ENCODE results near the gene PKD1.

PKD1 gene

DNA sequence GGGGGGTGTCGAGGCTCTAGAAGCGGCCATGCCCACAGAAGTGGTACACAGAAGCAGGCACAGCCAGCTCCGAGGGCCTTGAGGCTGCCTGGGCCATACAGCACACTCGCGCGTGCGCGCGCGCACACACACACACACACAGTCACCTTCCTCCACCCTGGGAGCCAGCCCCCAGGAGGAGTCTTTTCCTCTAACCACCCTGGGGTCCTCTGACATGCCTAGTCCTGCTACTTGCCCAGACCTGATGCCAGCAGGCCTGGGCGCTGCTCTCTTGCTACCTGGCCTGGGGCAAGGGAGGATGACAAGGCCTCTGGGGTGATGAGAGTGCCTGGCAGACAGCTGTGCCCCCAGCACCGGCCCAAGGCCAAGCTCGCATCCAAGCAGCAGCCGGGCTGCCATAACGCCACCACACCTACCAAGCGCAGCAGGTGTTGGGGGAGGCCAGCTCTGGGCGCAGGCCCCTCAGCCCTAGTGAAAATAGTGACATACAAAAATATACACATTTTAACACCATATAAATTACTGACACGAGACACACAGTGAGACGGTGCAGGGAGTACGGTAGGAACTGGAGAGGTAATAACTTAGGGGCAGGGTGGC lies 46.8 kb downstream of the PKD1 start:
- peaks cover 0 to 8% (median 0%) of the 10 kb centered on the region in 4 experiments for H3K4me1 ChIP-seq (ENCODE audit: control extremely low read depth in 1 of 4, control insufficient read depth in 4 of 4, insufficient read depth in 4 of 4, low read length in 3 of 4)
- H3K36me3 ChIP-seq (ENCODE audit: control insufficient read depth in 4 of 4, insufficient read depth in 4 of 4, low read length in 3 of 4) = peaks cover 7 to 92% (median 58%) of the 10 kb centered on the region in 4 experiments
- no peak overlapping the region for H3K27ac ChIP-seq (ENCODE audit: insufficient read depth in 1 of 2, low read depth in 1 of 2, low read length in 2 of 2, poor library complexity in 1 of 2, severe bottlenecking in 2 of 2)
- no peak for DNase-seq
- H3K9me3 ChIP-seq (ENCODE audit: control extremely low read depth in 1 of 5, control insufficient read depth in 4 of 5, insufficient read depth in 2 of 5, low read depth in 1 of 5, low read length in 4 of 5) = no peaks in the 10 kb centered on the region
- CTCF ChIA-PET = interaction anchor here (0.5 to 1.7 kb wide), 3 partner anchors 18 to 375 kb away, joined by 3 to 5 read pairs (median 4); no protein-coding TSS in a partner anchor
- no peak overlapping the region for H3K4me3 ChIP-seq (ENCODE audit: control insufficient read depth in 1 of 7, extremely low read depth in 1 of 7, insufficient read depth in 4 of 7, low read depth in 2 of 7, low read length in 6 of 7)
- POLR2A ChIA-PET = no interaction called here
- no peaks in the 10 kb centered on the region for H3K27me3 ChIP-seq (replicated peaks in 2 of 5; ENCODE audit: control insufficient read depth in 4 of 5, insufficient read depth in 5 of 5, low read length in 4 of 5)
- 90% methylated on average over 16 of the region's 20 CpGs for WGBS (ENCODE audit: insufficient coverage)

GRCh38 chr16:2087748-2088631 lies 47.7 kb downstream of the PKD1 start:
- Histone ChIP-seq H3K9me3 (ENCODE audit: control extremely low read depth in 1 of 5, control insufficient read depth in 4 of 5, insufficient read depth in 2 of 5, low read depth in 1 of 5, low read length in 4 of 5) (no peaks in the 10 kb centered on the region), H3K4me1 (ENCODE audit: control extremely low read depth in 1 of 4, control insufficient read depth in 4 of 4, insufficient read depth in 4 of 4, low read length in 3 of 4) (peaks cover 0 to 8% (median 0%) of the 10 kb centered on the region in 4 experiments), H3K27ac (ENCODE audit: insufficient read depth in 1 of 2, low read depth in 1 of 2, low read length in 2 of 2, poor library complexity in 1 of 2, severe bottlenecking in 2 of 2) (no peak overlapping the region), H3K36me3 (ENCODE audit: control insufficient read depth in 4 of 4, insufficient read depth in 4 of 4, low read length in 3 of 4) (peaks cover 7 to 91% (median 61%) of the 10 kb centered on the region in 4 experiments), H3K4me3 (ENCODE audit: control insufficient read depth in 1 of 7, extremely low read depth in 1 of 7, insufficient read depth in 4 of 7, low read depth in 2 of 7, low read length in 6 of 7) (no peak overlapping the region), H3K27me3 (replicated peaks in 2 of 5; ENCODE audit: control insufficient read depth in 4 of 5, insufficient read depth in 5 of 5, low read length in 4 of 5) (no peaks in the 10 kb centered on the region)
- DNase-seq = no peak
- ChIA-PET POLR2A (no interaction called here), CTCF (interaction anchor here (1.0 to 1.7 kb wide), 3 partner anchors 17 to 67 kb away, joined by 3 to 5 read pairs (median 4); no protein-coding TSS in a partner anchor)
- WGBS (ENCODE audit: insufficient coverage) = 92% methylated on average over 34 of the region's 41 CpGs

GRCh38 chr16:2086812-2087747 lies 48.6 kb downstream of the PKD1 start:
- Histone ChIP-seq H3K36me3 (ENCODE audit: control insufficient read depth in 4 of 4, insufficient read depth in 4 of 4, low read length in 3 of 4) (peaks cover 3 to 91% (median 63%) of the 10 kb centered on the region in 4 experiments), H3K27me3 (replicated peaks in 2 of 5; ENCODE audit: control insufficient read depth in 4 of 5, insufficient read depth in 5 of 5, low read length in 4 of 5) (no peaks in the 10 kb centered on the region), H3K9me3 (ENCODE audit: control extremely low read depth in 1 of 5, control insufficient read depth in 4 of 5, insufficient read depth in 2 of 5, low read depth in 1 of 5, low read length in 4 of 5) (no peaks in the 10 kb centered on the region), H3K27ac (ENCODE audit: insufficient read depth in 1 of 2, low read depth in 1 of 2, low read length in 2 of 2, poor library complexity in 1 of 2, severe bottlenecking in 2 of 2) (no peak overlapping the region), H3K4me1 (ENCODE audit: control extremely low read depth in 1 of 4, control insufficient read depth in 4 of 4, insufficient read depth in 4 of 4, low read length in 3 of 4) (peaks cover 0 to 7% (median 0%) of the 10 kb centered on the region in 4 experiments), H3K4me3 (ENCODE audit: control insufficient read depth in 1 of 7, extremely low read depth in 1 of 7, insufficient read depth in 4 of 7, low read depth in 2 of 7, low read length in 6 of 7) (no peak overlapping the region)
- ChIA-PET POLR2A (no interaction called here), CTCF (interaction anchor here (1.0 kb wide), 1 partner anchor 67 kb away, joined by 3 read pairs; no protein-coding TSS in a partner anchor)
- WGBS (ENCODE audit: insufficient coverage) = 88% methylated on average over 18 of the region's 30 CpGs
- DNase-seq = no peak

DNA sequence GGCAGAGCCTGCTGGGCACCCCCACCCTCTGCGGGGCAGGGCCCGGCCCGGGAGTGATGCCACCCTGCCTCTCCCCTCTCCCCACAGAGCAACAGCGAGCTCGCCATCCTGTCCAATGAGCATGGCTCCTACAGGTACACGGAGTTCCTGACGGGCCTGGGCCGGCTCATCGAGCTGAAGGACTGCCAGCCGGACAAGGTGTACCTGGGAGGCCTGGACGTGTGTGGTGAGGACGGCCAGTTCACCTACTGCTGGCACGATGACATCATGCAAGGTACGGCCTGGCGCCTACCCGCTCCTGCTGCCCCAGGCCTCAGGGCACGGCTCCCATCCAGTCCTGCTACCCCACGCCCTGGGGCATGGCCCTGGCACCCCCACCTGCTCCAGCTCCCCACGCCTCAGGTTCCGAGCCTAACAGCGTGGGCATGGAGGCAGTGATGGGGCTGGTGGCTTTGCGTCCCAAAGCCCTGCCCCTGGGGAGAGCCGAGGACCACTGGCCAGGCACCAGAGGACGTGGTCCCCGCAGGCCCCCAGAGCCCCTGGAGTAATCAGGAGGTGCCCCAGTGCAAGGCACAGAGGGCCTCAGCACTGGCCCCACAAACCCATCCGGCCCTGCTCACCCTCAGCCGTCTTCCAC lies 49.5 kb downstream of the PKD1 start:
- Histone ChIP-seq H3K27me3 (replicated peaks in 2 of 5; ENCODE audit: control insufficient read depth in 4 of 5, insufficient read depth in 5 of 5, low read length in 4 of 5) (no peaks in the 10 kb centered on the region), H3K9me3 (ENCODE audit: control extremely low read depth in 1 of 5, control insufficient read depth in 4 of 5, insufficient read depth in 2 of 5, low read depth in 1 of 5, low read length in 4 of 5) (no peaks in the 10 kb centered on the region), H3K27ac (ENCODE audit: insufficient read depth in 1 of 2, low read depth in 1 of 2, low read length in 2 of 2, poor library complexity in 1 of 2, severe bottlenecking in 2 of 2) (no peak overlapping the region), H3K4me3 (ENCODE audit: control insufficient read depth in 1 of 7, extremely low read depth in 1 of 7, insufficient read depth in 4 of 7, low read depth in 2 of 7, low read length in 6 of 7) (no peak overlapping the region), H3K36me3 (ENCODE audit: control insufficient read depth in 4 of 4, insufficient read depth in 4 of 4, low read length in 3 of 4) (peaks cover 2 to 94% (median 60%) of the 10 kb centered on the region in 4 experiments), H3K4me1 (ENCODE audit: control extremely low read depth in 1 of 4, control insufficient read depth in 4 of 4, insufficient read depth in 4 of 4, low read length in 3 of 4) (no peaks in the 10 kb centered on the region)
- ChIA-PET CTCF (interaction anchor here (1.1 kb wide), 1 partner anchor 60 kb away, joined by 3 read pairs; no protein-coding TSS in a partner anchor), POLR2A (no interaction called here)
- 96% methylated on average over 26 of the region's 27 CpGs for WGBS (ENCODE audit: insufficient coverage)
- DNase-seq = no peak

- no peaks in the 10 kb centered on the region for H3K9me3 ChIP-seq (ENCODE audit: control extremely low read depth in 1 of 5, control insufficient read depth in 4 of 5, insufficient read depth in 2 of 5, low read depth in 1 of 5, low read length in 4 of 5)
- H3K4me3 ChIP-seq (ENCODE audit: control insufficient read depth in 1 of 7, extremely low read depth in 1 of 7, insufficient read depth in 4 of 7, low read depth in 2 of 7, low read length in 6 of 7) = no peak overlapping the region
- no peaks in the 10 kb centered on the region for H3K4me1 ChIP-seq (ENCODE audit: control extremely low read depth in 1 of 4, control insufficient read depth in 4 of 4, insufficient read depth in 4 of 4, low read length in 3 of 4)
- WGBS (ENCODE audit: insufficient coverage) = 93% methylated on average over 13 of the region's 14 CpGs
- H3K27ac ChIP-seq (ENCODE audit: insufficient read depth in 1 of 2, low read depth in 1 of 2, low read length in 2 of 2, poor library complexity in 1 of 2, severe bottlenecking in 2 of 2) = no peak overlapping the region
- no peaks in the 10 kb centered on the region for H3K27me3 ChIP-seq (replicated peaks in 2 of 5; ENCODE audit: control insufficient read depth in 4 of 5, insufficient read depth in 5 of 5, low read length in 4 of 5)
- ChIA-PET POLR2A (no interaction called here), CTCF (interaction anchor here (1.1 kb wide), 1 partner anchor 60 kb away, joined by 3 read pairs; no protein-coding TSS in a partner anchor)
- peaks cover 2 to 98% (median 60%) of the 10 kb centered on the region in 4 experiments for H3K36me3 ChIP-seq (ENCODE audit: control insufficient read depth in 4 of 4, insufficient read depth in 4 of 4, low read length in 3 of 4)
- no peak for DNase-seq
These were observed 50.0 kb downstream of the PKD1 start for GRCh38 chr16:2085669-2086068.

GRCh38 chr16:2084895-2085625 lies 50.6 kb downstream of the PKD1 start:
- H3K36me3 ChIP-seq (ENCODE audit: control insufficient read depth in 4 of 4, insufficient read depth in 4 of 4, low read length in 3 of 4) = peaks cover under 1 to 95% (median 57%) of the 10 kb centered on the region in 4 experiments
- H3K9me3 ChIP-seq (ENCODE audit: control extremely low read depth in 1 of 5, control insufficient read depth in 4 of 5, insufficient read depth in 2 of 5, low read depth in 1 of 5, low read length in 4 of 5) = no peaks in the 10 kb centered on the region
- H3K4me1 ChIP-seq (ENCODE audit: control extremely low read depth in 1 of 4, control insufficient read depth in 4 of 4, insufficient read depth in 4 of 4, low read length in 3 of 4) = no peaks in the 10 kb centered on the region
- no peaks in the 10 kb centered on the region for H3K27me3 ChIP-seq (replicated peaks in 2 of 5; ENCODE audit: control insufficient read depth in 4 of 5, insufficient read depth in 5 of 5, low read length in 4 of 5)
- ChIA-PET POLR2A (no interaction called here), CTCF (interaction anchor here (1.0 to 1.4 kb wide), 3 partner anchors 56 to 81 kb away, joined by 3 read pairs; no protein-coding TSS in a partner anchor)
- DNase-seq = no peak
- H3K27ac ChIP-seq (ENCODE audit: insufficient read depth in 1 of 2, low read depth in 1 of 2, low read length in 2 of 2, poor library complexity in 1 of 2, severe bottlenecking in 2 of 2) = no peak overlapping the region
- 95% methylated on average over 19 of the region's 29 CpGs for WGBS (ENCODE audit: insufficient coverage)
- H3K4me3 ChIP-seq (ENCODE audit: control insufficient read depth in 1 of 7, extremely low read depth in 1 of 7, insufficient read depth in 4 of 7, low read depth in 2 of 7, low read length in 6 of 7) = no peak overlapping the region

Measured in common myeloid progenitor, CD34-positive (primary cell).